H1 (cell line): ENCODE measurements around the gene MCAT.

Experiments used
- EP300 ChIP-seq, 2 experiments: IDR thresholded peaks; 1 replicate in 1 of 2; 2 replicates in 1 of 2; pipeline ENCODE4 v1.6.1; 2011 to 2012; ENCODE audit warnings: low read depth in 2 of 2, low read length in 2 of 2, mild to moderate bottlenecking in 2 of 2, borderline replicate concordance in 1 of 2, inconsistent platforms in 1 of 2, moderate library complexity in 1 of 2
- EZH2 ChIP-seq: fragments of 200-600 bp; sonication (generic); IDR thresholded peaks from 2 replicates; pipeline ENCODE4 v1.7.1; 2012; ENCODE audit warnings: low read depth, mild to moderate bottlenecking, moderate library complexity, low read length, inconsistent platforms; ENCODE audit not compliant: severe bottlenecking
- HDAC2 ChIP-seq, 2 experiments: fragments of 300-600 bp in 1 of 2; sonication (generic) in 1 of 2; IDR thresholded peaks; 2 replicates each; pipeline ENCODE4 v1.6.1; 2011 to 2012; ENCODE audit warnings: low read depth in 2 of 2, low read length in 2 of 2, mild to moderate bottlenecking in 2 of 2, moderate library complexity in 2 of 2, borderline replicate concordance in 1 of 2, inconsistent platforms in 1 of 2
- POLR2A ChIP-seq, 2 experiments: IDR thresholded peaks; 1 replicate in 1 of 2; 2 replicates in 1 of 2; pipeline ENCODE4 v1.6.1; 2011; ENCODE audit warnings: low read depth in 2 of 2, low read length in 2 of 2, mild to moderate bottlenecking in 2 of 2; ENCODE audit errors: control extremely low read depth in 1 of 2
- RAD21 ChIP-seq, 2 experiments: IDR thresholded peaks in 1 of 2; conservative IDR thresholded peaks in 1 of 2; 2 replicates each; pipeline ENCODE4 v1.6.1; 2011; ENCODE audit warnings: low read depth in 2 of 2, low read length in 2 of 2, improper control_type of control experiment in 1 of 2, inconsistent platforms in 1 of 2, mild to moderate bottlenecking in 1 of 2, moderate library complexity in 1 of 2
- YY1 ChIP-seq: IDR thresholded peaks from 2 replicates; pipeline ENCODE4 v1.6.1; 2011; ENCODE audit warnings: low read depth, mild to moderate bottlenecking, low read length
- ZNF274 ChIP-seq: IDR thresholded peaks from 2 replicates; pipeline ENCODE4 v1.7.0; 2012; ENCODE audit warnings: low read length, borderline replicate concordance; ENCODE audit errors: extremely low read depth
- TF ChIP-seq, protein P1 (sequence below), 3 experiments: IDR thresholded peaks; 1 replicate in 2 of 3; 2 replicates in 1 of 3; pipeline versions ENCODE4 v1.5.1 to v1.6.1; 2011; ENCODE audit warnings: low read length in 3 of 3, mild to moderate bottlenecking in 3 of 3, inconsistent platforms in 2 of 3, low read depth in 1 of 3, moderate library complexity in 1 of 3; ENCODE audit not compliant: insufficient read depth in 1 of 3; ENCODE audit errors: control extremely low read depth in 1 of 3

DNA sequence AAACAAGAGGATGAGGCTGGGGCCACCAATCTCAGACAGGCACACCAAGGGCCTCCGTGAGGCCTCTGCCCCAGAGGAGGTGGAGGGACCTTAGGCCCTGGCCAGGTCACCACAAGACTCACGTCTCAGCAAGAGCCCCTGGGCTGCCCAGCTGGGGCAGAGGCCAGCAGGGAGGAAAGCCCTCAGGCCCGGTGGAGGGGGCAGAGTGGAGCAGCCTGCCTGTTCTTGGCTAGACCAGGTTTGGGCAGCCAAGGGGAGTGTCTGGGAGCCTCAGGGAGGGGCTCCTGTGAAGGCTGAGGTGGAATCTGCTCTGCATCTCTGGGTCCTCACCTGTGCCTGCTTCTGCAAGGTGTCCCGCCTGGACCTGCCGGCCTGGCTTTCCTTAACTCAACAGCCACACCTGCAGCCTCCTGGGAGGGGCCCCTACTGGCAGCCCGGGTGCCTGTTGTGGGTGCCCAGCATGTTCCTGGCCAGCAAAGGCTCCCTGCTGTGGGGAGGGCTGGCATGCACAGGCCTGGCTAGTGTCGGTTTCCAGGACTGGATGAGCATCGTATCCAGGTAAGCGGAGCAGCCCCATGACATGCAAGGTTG, 31.8 kb upstream of the MCAT start:
- TF ChIP-seq EP300 (IDR thresholded peaks at IDR 0.05; ENCODE audit: borderline replicate concordance in 1 of 2, low read depth in 2 of 2, low read length in 2 of 2): no peak
- TF ChIP-seq, protein P1, sequence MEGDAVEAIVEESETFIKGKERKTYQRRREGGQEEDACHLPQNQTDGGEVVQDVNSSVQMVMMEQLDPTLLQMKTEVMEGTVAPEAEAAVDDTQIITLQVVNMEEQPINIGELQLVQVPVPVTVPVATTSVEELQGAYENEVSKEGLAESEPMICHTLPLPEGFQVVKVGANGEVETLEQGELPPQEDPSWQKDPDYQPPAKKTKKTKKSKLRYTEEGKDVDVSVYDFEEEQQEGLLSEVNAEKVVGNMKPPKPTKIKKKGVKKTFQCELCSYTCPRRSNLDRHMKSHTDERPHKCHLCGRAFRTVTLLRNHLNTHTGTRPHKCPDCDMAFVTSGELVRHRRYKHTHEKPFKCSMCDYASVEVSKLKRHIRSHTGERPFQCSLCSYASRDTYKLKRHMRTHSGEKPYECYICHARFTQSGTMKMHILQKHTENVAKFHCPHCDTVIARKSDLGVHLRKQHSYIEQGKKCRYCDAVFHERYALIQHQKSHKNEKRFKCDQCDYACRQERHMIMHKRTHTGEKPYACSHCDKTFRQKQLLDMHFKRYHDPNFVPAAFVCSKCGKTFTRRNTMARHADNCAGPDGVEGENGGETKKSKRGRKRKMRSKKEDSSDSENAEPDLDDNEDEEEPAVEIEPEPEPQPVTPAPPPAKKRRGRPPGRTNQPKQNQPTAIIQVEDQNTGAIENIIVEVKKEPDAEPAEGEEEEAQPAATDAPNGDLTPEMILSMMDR (IDR thresholded peaks at IDR 0.05; ENCODE audit: control extremely low read depth in 1 of 3, insufficient read depth in 1 of 3, low read depth in 1 of 3, low read length in 3 of 3): no peak
- no peak for TF ChIP-seq EZH2
- TF ChIP-seq POLR2A (IDR thresholded peaks at IDR 0.05; ENCODE audit: control extremely low read depth in 1 of 2, low read depth in 2 of 2, low read length in 2 of 2): no peak
- no peak for TF ChIP-seq YY1
- TF ChIP-seq RAD21 (IDR thresholded peaks at IDR 0.05 in 1 of 2, conservative IDR thresholded peaks at IDR 0.05 in 1 of 2; ENCODE audit: low read depth in 2 of 2, low read length in 2 of 2): no peak
- no peak for TF ChIP-seq ZNF274
- TF ChIP-seq HDAC2 (IDR thresholded peaks at IDR 0.05; ENCODE audit: borderline replicate concordance in 1 of 2, low read depth in 2 of 2, low read length in 2 of 2): no peak
